Kidney epithelial cell (primary cell): ENCODE data around the gene DESI1. TPM values are rescaled to one million over a fixed set of nuclear protein-coding genes. Genes with fewer than 3 reads are reported as not detected.

ENCODE experiments used
- DNase-seq: peaks from one replicate; pipeline ENCODE4 v3.0.0-alpha.2; 2010; ENCODE audit warnings: low read depth
- H3K27me3 ChIP-seq: 2 replicates; pipeline ENCODE4 v1.6.0; 2011; ENCODE audit warnings: low read length; ENCODE audit not compliant: control insufficient read depth, insufficient read depth
- H3K36me3 ChIP-seq: 2 replicates; pipeline ENCODE4 v1.5.1; 2011; ENCODE audit warnings: low read length; ENCODE audit not compliant: control insufficient read depth, insufficient read depth
- H3K4me3 ChIP-seq: 2 replicates; pipeline ENCODE4 v1.5.1; 2011; ENCODE audit warnings: low read depth, mild to moderate bottlenecking, control low read depth, low read length
- total RNA-seq: library from RNA; depleted of rRNA; stranded (reverse); fragments of >200 nt; gene quantifications from 2 replicates; pipeline ENCODE4 v1.2.3, GENCODE V29; 2015
- TF ChIP-seq, protein P1 (sequence below): IDR thresholded peaks from 2 replicates; pipeline ENCODE4 v1.5.1; 2011; ENCODE audit warnings: mild to moderate bottlenecking, moderate library complexity, low read length, control low read depth, inconsistent platforms; ENCODE audit not compliant: insufficient read depth, poor library complexity, severe bottlenecking

Gene DESI1
- total RNA-seq, 1 donor from 2014 or later: 31.2 TPM

- Histone ChIP-seq H3K27me3 (no peaks in the 10 kb centered on the region), H3K36me3 (no peaks in the 10 kb centered on the region), H3K4me3 (no peak overlapping the region)
- TF ChIP-seq, protein P1, sequence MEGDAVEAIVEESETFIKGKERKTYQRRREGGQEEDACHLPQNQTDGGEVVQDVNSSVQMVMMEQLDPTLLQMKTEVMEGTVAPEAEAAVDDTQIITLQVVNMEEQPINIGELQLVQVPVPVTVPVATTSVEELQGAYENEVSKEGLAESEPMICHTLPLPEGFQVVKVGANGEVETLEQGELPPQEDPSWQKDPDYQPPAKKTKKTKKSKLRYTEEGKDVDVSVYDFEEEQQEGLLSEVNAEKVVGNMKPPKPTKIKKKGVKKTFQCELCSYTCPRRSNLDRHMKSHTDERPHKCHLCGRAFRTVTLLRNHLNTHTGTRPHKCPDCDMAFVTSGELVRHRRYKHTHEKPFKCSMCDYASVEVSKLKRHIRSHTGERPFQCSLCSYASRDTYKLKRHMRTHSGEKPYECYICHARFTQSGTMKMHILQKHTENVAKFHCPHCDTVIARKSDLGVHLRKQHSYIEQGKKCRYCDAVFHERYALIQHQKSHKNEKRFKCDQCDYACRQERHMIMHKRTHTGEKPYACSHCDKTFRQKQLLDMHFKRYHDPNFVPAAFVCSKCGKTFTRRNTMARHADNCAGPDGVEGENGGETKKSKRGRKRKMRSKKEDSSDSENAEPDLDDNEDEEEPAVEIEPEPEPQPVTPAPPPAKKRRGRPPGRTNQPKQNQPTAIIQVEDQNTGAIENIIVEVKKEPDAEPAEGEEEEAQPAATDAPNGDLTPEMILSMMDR: no peak
- no peak for DNase-seq
Observed at GRCh38 chr22:41571786-41572185, 49.1 kb downstream of the DESI1 start.

- Histone ChIP-seq H3K4me3 (no peak overlapping the region), H3K36me3 (no peaks in the 10 kb centered on the region), H3K27me3 (no peaks in the 10 kb centered on the region)
- TF ChIP-seq, protein P1: no peak
- DNase-seq: no peak
Observed at GRCh38 chr22:41570221-41570620, 50.6 kb downstream of the DESI1 start.

DNA sequence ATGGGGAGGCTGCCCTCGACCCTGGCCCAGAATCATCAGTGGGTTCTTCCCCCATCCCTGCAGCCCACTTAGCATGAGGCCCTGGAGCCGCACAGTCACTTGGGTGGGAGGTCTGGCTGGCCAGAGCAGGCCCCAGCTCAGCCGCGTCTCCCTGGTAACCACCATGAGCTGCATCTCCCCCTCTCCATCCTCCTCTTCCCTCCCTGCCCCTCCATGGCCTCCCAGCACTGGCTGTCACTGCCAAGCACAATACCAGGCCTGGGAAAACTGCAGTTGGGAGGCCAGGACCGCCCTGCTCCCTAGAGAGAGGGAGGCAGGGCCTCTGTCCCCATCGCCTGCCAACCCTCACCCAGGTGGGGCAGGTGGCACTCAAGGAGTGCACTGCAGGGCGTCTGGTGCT lies 52.0 kb downstream of the DESI1 start:
- TF ChIP-seq, protein P1: no peak
- no peak for DNase-seq
- Histone ChIP-seq H3K4me3 (no peak overlapping the region), H3K27me3 (no peaks in the 10 kb centered on the region), H3K36me3 (no peaks in the 10 kb centered on the region)

GRCh38 chr22:41567512-41567768 lies 53.4 kb downstream of the DESI1 start:
- Histone ChIP-seq H3K27me3 (no peaks in the 10 kb centered on the region), H3K4me3 (no peak overlapping the region)
- TF ChIP-seq, protein P1: no peak

GRCh38 chr22:41565403-41566054 lies 55.3 kb downstream of the DESI1 start:
- H3K27me3 ChIP-seq: no peaks in the 10 kb centered on the region
- H3K36me3 ChIP-seq: no peaks in the 10 kb centered on the region
- TF ChIP-seq, protein P1: no peak
- no peak overlapping the region for H3K4me3 ChIP-seq
- no peak for DNase-seq

More at GRCh38 chr22:41567512-41567768, 53.4 kb downstream of the DESI1 start:
- no peak for DNase-seq
- no peaks in the 10 kb centered on the region for H3K36me3 ChIP-seq

- no peak overlapping the region for H3K4me3 ChIP-seq
- no peaks in the 10 kb centered on the region for H3K36me3 ChIP-seq
- no peaks in the 10 kb centered on the region for H3K27me3 ChIP-seq
- TF ChIP-seq, protein P1: no peak
- no peak for DNase-seq
Observed at GRCh38 chr22:41564563-41564962, 56.3 kb downstream of the DESI1 start.
